A673 (cell line): ENCODE data around the gene PDZD4. TPM values are rescaled to one million over a fixed set of nuclear protein-coding genes. Genes with fewer than 3 reads are reported as not detected.

ENCODE experiments used
- BruUV-seq: library from RNA; stranded (reverse); fragments of 400-500 nt; replicated peaks from 2 replicates; lab custom pipeline; 2021; lab: Mats Ljungman, UMichigan
- CTCF ChIA-PET: fragments of 300-600 bp; sonication (Branson Sonifier 250); formaldehyde crosslinking; loops from one replicate; lab custom pipeline; 2022; ENCODE audit warnings: antibody characterized with exemption; lab: Charles Lee
- POLR2A ChIA-PET: fragments of 300-600 bp; sonication (Branson Sonifier 250); formaldehyde crosslinking; loops from one replicate; lab custom pipeline; 2022; ENCODE audit warnings: antibody characterized with exemption; ENCODE audit not compliant: low non-redundant PET; lab: Charles Lee
- DNase-seq: peaks from one replicate; pipeline ENCODE4 v3.0.0-alpha.2; 2015; ENCODE audit warnings: low spot score
- H3K27ac ChIP-seq: fragments of 200-600 bp; sonication (generic); 2 replicates; pipeline ENCODE4 v1.5.1; 2016; ENCODE audit warnings: mixed run types, low read depth, mild to moderate bottlenecking, mixed read lengths, antibody characterized with exemption, low read length; ENCODE audit not compliant: poor library complexity, severe bottlenecking
- H3K27me3 ChIP-seq: fragments of 200-600 bp; sonication (generic); replicated peaks from 2 replicates; pipeline ENCODE4 v1.6.1; 2017; ENCODE audit warnings: mixed run types, low read depth, mild to moderate bottlenecking, mixed read lengths, antibody characterized with exemption, low read length; ENCODE audit not compliant: insufficient read depth, poor library complexity
- H3K36me3 ChIP-seq: fragments of 200-600 bp; sonication (generic); 2 replicates; pipeline ENCODE4 v1.6.1; 2016; ENCODE audit warnings: mixed run types, mild to moderate bottlenecking, mixed read lengths, antibody characterized with exemption, low read length; ENCODE audit not compliant: insufficient read depth, poor library complexity, severe bottlenecking
- H3K4me1 ChIP-seq: fragments of 200-600 bp; sonication (generic); 2 replicates; pipeline ENCODE4 v1.6.1; 2017; ENCODE audit warnings: mixed run types, mild to moderate bottlenecking, mixed read lengths, antibody characterized with exemption, low read length; ENCODE audit not compliant: insufficient read depth, poor library complexity, severe bottlenecking
- H3K4me3 ChIP-seq: fragments of 200-600 bp; sonication (generic); 2 replicates; pipeline ENCODE4 v1.5.1; 2016; ENCODE audit warnings: low read depth, mixed run types, mild to moderate bottlenecking, mixed read lengths, low read length; ENCODE audit not compliant: poor library complexity, severe bottlenecking
- H3K9me3 ChIP-seq: fragments of 200-600 bp; sonication (generic); 2 replicates; pipeline ENCODE4 v1.6.1; 2016; ENCODE audit warnings: mixed run types, low read depth, mild to moderate bottlenecking, mixed read lengths, antibody characterized with exemption, low read length; ENCODE audit not compliant: poor library complexity, severe bottlenecking
- EZH2 ChIP-seq: fragments of 200-600 bp; sonication (generic); IDR thresholded peaks from 2 replicates; pipeline ENCODE4 v1.6.1; 2017; ENCODE audit warnings: borderline replicate concordance, low read depth, mild to moderate bottlenecking, mixed read lengths, antibody characterized with exemption, low read length; ENCODE audit not compliant: poor library complexity, severe bottlenecking
- intact Hi-C: fragments of 100-400 bp; cut with micrococcal nuclease; formaldehyde crosslinking; loops from one replicate; pipeline ENCODE4 v1.10.0; 2022; ENCODE audit not compliant: unreplicated experiment
- total RNA-seq: library from RNA; stranded (reverse); gene quantifications from 2 replicates; pipeline ENCODE4 v1.2.3, GENCODE V29; 2021
- TF ChIP-seq, protein P1 (sequence below): fragments of 300-800, 200-600 bp; sonication (generic); conservative IDR thresholded peaks from 2 replicates; pipeline ENCODE4 v1.5.1; 2017; ENCODE audit warnings: low read depth, mild to moderate bottlenecking, antibody characterized with exemption, low read length, moderate library complexity, mixed read lengths

Gene PDZD4
- total RNA-seq, 1 experiment from 2014 or later = 2.6 TPM

DNA sequence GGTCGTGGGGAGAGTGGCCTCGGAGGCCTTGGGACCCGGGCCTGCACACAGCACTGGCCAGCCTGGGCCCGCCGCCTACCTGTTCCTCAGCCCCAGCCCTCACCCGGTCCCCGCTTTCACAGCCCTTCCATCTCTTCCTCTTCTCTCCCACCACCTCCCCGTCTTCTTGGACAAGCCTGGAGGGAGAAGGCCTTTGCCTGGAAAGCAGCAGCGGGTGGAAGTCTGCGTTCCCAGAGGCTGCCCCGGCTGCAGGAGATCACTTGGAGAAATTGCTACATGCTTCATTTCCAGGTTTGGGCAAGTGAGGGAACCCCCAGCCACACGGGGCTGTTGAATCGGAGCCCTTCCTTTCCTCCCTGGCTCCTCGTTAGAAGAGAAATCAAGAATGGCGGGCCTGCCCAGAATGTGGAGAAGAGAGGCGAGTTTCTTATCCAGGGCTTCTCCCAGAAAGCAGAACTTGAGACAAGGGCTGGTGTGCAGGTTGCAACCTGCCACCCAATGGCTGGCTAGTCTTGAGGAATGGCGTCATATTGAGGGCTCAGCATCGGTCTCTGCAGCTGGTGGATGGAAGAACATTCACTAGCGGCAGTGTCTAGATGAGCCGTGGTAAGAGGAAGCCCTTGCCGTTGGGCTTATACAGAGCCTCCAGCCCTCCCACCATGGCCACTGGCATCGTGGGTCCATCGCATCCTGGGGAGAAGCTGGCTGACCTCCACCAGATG, 1.2 kb upstream of the PDZD4 start:
- intact Hi-C loops = no loop called here
- ChIA-PET POLR2A (no interaction called here), CTCF (no interaction called here)
- no TSS peak for BruUV-seq
- no peak for TF ChIP-seq EZH2
- TF ChIP-seq, protein P1, sequence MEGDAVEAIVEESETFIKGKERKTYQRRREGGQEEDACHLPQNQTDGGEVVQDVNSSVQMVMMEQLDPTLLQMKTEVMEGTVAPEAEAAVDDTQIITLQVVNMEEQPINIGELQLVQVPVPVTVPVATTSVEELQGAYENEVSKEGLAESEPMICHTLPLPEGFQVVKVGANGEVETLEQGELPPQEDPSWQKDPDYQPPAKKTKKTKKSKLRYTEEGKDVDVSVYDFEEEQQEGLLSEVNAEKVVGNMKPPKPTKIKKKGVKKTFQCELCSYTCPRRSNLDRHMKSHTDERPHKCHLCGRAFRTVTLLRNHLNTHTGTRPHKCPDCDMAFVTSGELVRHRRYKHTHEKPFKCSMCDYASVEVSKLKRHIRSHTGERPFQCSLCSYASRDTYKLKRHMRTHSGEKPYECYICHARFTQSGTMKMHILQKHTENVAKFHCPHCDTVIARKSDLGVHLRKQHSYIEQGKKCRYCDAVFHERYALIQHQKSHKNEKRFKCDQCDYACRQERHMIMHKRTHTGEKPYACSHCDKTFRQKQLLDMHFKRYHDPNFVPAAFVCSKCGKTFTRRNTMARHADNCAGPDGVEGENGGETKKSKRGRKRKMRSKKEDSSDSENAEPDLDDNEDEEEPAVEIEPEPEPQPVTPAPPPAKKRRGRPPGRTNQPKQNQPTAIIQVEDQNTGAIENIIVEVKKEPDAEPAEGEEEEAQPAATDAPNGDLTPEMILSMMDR = no peak
- no peak overlapping the region for H3K4me3 ChIP-seq
- H3K27ac ChIP-seq = no peak overlapping the region
- H3K9me3 ChIP-seq = no peaks in the 10 kb centered on the region
- no peak for DNase-seq
- peaks cover 4% of the 10 kb centered on the region for H3K4me1 ChIP-seq
- no peaks in the 10 kb centered on the region for H3K36me3 ChIP-seq
- H3K27me3 ChIP-seq = peaks cover 18% of the 10 kb centered on the region

DNA sequence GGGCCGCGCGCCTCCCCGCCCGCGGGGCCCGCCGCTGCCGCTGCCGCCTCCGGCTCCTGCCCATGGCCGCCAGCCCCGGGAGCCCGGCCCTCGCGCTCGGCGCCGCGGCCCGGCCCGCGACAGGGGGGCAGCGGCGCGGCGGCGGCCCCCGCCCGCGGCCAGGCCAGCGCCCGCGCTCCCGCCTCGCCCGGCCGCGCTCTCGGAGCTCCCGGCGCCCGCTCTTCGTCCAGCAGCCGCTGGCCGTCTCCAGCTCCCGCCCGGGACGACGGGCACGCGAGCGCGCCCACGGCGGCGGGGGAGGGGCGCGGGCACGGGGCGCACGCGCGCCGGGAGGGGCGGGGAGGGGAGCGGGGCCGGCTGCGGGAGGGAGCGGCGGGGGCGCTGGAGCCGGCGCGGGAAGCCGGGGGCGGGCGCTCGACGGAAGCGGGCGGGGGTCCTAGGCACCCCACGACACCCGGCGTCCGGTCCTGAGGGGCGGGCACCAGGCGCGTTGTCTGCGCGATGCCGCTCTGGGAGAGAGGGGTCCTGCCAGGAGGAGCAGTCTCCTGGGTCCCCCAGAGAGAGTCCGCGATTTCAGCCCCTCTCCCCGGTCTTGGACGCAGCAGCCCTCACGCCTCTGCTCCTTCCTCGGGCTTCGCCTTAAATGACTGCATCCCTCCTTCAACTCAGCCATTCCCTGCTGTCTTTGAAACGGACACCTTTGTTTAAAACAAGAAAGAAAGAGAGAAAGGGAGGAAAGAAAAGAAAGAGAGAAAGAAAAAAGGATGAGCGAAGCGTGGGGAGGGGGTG, 490 bp upstream of the PDZD4 start:
- peaks cover 4% of the 10 kb centered on the region for H3K4me1 ChIP-seq
- peaks cover 18% of the 10 kb centered on the region for H3K27me3 ChIP-seq
- intact Hi-C loops = no loop called here
- no peaks in the 10 kb centered on the region for H3K36me3 ChIP-seq
- ChIA-PET CTCF (no interaction called here), POLR2A (no interaction called here)
- BruUV-seq = no TSS peak
- DNase-seq = no peak
- H3K27ac ChIP-seq = no peak overlapping the region
- no peaks in the 10 kb centered on the region for H3K9me3 ChIP-seq
- no peak for TF ChIP-seq EZH2
- TF ChIP-seq, protein P1 = no peak
- peak overlapping the region; percentile 47 for H3K4me3 ChIP-seq

DNA sequence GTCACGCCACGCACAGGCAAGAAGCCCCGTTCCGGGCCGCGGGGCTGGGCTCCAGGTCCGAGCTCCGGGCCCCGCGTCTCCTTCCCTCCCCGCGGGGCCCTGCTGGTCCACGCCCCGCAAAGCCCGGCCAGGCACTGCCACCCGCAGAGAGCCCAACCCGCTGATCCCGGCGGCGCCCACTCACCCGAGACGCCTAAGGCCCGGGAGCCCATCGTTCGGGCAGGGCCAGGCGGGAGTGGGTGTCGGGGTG, 870 bp downstream of the PDZD4 start:
- DNase-seq = no peak

More for the DNA sequence above, 870 bp downstream of the PDZD4 start:
- H3K9me3 ChIP-seq = no peaks in the 10 kb centered on the region
- CTCF ChIA-PET = no interaction called here
- intact Hi-C loops = no loop called here
- POLR2A ChIA-PET = no interaction called here
- TF ChIP-seq EZH2 = no peak
- TF ChIP-seq, protein P1 = no peak
- no peaks in the 10 kb centered on the region for H3K36me3 ChIP-seq
- H3K27me3 ChIP-seq = peaks cover 18% of the 10 kb centered on the region
- peaks cover 4% of the 10 kb centered on the region for H3K4me1 ChIP-seq
- BruUV-seq = no TSS peak
- H3K27ac ChIP-seq = no peak overlapping the region
- peak overlapping the region; percentile 47 for H3K4me3 ChIP-seq
